ENCODE data around the gene NT5C2.
"Not testable (repeated sequence)": the region's sequence is repeated elsewhere in the genome, so short reads cannot be mapped to it uniquely, and the experiment has no call there.

Gene NT5C2

GRCh38 chr10:103193107-103193819, at the start of gene NT5C2:
TSS of gene NT5C2 (minus strand) at chr10:103193272. CDS start at chr10:103174958, 18,314 bp downstream.
- DNase-seq, result peak; percentile 15 to 57

GRCh38 chr10:103241262-103242011, 48.4 kb upstream of the NT5C2 start:
- DNase-seq, result peak in 1 of 2 experiments; percentile 17

- peak in 1 of 2 experiments; percentile 30 for DNase-seq
Observed at GRCh38 chr10:103238506-103239252, 45.6 kb upstream of the NT5C2 start.

- no peak for DNase-seq
Observed at GRCh38 chr10:103235775-103236174, 42.7 kb upstream of the NT5C2 start.

- no peak for DNase-seq
Observed at GRCh38 chr10:103232772-103233488, 39.9 kb upstream of the NT5C2 start.

GRCh38 chr10:103232131-103232673, 39.1 kb upstream of the NT5C2 start:
- peak in 1 of 2 experiments; percentile 40 for DNase-seq

GRCh38 chr10:103231047-103231551, 38.0 kb upstream of the NT5C2 start:
- DNase-seq, result peak; percentile 51 to 93

GRCh38 chr10:103227416-103227815, 34.3 kb upstream of the NT5C2 start:
- DNase-seq, result no peak

- no peak for DNase-seq
Observed at GRCh38 chr10:103225939-103226338, 32.9 kb upstream of the NT5C2 start.

GRCh38 chr10:103224721-103225120, 31.6 kb upstream of the NT5C2 start:
- DNase-seq, result not testable (repeated sequence)

- no peak for DNase-seq
Observed at GRCh38 chr10:103224133-103224532, 31.1 kb upstream of the NT5C2 start.

- DNase-seq, result not testable (repeated sequence)
Observed at GRCh38 chr10:103216362-103216761, 23.3 kb upstream of the NT5C2 start.

- no peak for DNase-seq
Observed at GRCh38 chr10:103215601-103216000, 22.5 kb upstream of the NT5C2 start.

- not testable (repeated sequence) for DNase-seq
Observed at GRCh38 chr10:103210262-103210661, 17.2 kb upstream of the NT5C2 start.

- DNase-seq, result not testable (repeated sequence)
Observed at GRCh38 chr10:103207643-103208042, 14.6 kb upstream of the NT5C2 start.

- DNase-seq, result no peak
Observed at GRCh38 chr10:103207141-103207540, 14.1 kb upstream of the NT5C2 start.

- not testable (repeated sequence) for DNase-seq
Observed at GRCh38 chr10:103206715-103207114, 13.6 kb upstream of the NT5C2 start.

GRCh38 chr10:103205401-103205800, 12.3 kb upstream of the NT5C2 start:
- DNase-seq, result not testable (repeated sequence)

- no peak for DNase-seq
Observed at GRCh38 chr10:103204353-103205255, 11.5 kb upstream of the NT5C2 start.

GRCh38 chr10:103203466-103203865, 10.4 kb upstream of the NT5C2 start:
- no peak for DNase-seq

GRCh38 chr10:103202319-103202718, 9.2 kb upstream of the NT5C2 start:
- no peak for DNase-seq
